GM18502 (cell line): ENCODE results near the gene TFDP3.

ENCODE experiments used
- ATAC-seq: cut with Tn5 transposase; IDR thresholded peaks from one replicate; pipeline ENCODE4 v1.9.1; 2021; ENCODE audit warnings: mild to moderate bottlenecking; ENCODE audit not compliant: unreplicated experiment, poor library complexity

Gene TFDP3

GRCh38 chrX:133188631-133189030 is 29.5 kb downstream of the TFDP3 start:
- ATAC-seq, result no peak

DNA sequence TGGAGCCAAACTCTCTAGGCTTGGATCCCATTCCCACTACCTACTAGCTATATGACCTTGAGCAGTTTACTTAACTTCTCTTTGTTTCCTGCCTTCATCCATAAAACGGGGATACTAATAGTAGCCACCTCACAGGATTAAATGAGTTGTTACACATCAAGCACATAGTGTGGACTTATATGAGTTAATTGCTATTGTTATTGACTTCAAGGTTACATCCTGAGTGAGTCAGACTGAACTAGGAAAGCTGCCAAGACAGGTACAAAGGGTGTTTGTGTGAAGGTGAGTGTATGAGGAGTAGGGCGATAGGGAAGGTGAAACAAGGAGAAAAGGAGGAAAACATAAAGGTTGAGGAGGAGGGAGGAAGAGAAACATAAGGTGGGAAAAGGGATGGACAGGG is 32.2 kb downstream of the TFDP3 start:
- no peak for ATAC-seq

DNA sequence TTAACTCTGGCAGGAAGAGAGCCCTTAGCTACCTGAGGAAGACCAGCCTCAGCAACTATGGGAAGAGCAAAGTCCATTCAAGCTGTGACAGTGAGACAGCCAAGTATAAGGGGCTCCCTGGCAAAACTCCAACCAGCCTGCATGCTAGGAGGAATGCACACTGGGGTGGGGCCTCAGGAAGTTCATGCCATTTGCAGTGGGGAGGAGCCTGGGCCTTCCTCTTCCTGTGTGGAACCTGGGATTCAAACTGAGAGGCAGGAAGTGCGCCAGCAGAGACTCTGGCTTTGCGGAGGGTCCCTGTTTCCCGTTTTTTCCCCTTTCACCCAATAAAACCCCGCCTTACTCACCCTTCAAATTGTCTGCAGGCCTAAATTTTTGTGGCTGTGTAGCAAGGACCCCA is 33.0 kb downstream of the TFDP3 start:
- no peak for ATAC-seq

DNA sequence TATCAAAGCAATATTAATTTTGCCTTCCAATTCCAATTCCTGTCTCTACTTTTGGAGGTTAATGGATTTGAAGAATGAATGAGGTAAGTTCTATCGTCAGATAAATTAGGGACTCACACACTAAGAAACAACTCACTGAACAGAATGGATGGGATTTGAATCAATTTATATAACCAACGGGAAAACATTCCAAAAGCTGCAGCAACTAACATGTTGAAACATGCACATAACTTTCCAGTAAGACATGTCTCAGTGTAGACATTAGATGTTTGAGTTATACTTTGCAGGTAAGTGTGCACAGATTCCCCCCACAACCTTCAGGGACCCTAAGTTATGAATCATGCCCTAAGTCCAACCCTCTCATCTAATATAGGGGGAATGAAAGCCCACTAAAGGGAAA is 34.3 kb downstream of the TFDP3 start:
- ATAC-seq, result no peak

- no peak for ATAC-seq
These were observed 38.7 kb downstream of the TFDP3 start for GRCh38 chrX:133179500-133179899.

DNA sequence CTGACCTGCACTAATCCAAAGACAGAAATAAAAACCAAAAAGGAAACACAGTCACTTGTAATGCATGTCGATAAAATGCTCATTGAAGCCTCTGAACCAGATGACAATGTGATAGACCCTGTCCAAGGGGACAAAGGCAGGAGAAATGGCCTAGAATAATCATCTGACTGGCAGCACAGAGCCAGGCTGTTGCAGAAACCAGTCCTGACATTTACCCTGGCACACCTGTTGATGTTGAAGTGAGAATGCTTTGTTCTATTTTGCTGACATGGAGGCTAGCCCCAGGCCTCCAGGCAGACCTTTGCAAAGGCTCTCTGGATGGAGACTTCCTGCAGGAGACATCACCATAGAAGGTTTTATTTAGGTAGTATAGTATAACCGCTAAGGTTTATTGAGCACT is 41.0 kb downstream of the TFDP3 start:
- ATAC-seq, result no peak

GRCh38 chrX:133175605-133176004 is 42.5 kb downstream of the TFDP3 start:
- no peak for ATAC-seq

DNA sequence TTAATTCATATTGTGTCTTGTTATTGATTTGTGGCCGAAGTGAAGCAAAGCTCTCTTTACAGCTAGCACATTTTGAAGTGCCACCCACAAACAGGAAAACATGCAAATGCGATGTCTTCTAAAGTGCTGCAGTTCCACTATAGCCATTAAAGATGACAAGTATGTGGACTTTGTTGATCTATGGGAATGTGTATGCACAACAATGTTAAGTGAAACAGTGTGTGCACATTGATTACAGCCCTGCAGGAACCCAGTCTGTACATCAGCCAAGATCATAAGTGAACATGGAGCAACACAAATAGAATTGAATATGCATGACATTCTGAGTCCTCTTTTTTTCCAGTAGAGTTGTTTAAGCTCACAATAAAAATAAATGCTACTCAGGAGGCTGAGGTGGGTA is 43.0 kb downstream of the TFDP3 start:
- no peak for ATAC-seq

DNA sequence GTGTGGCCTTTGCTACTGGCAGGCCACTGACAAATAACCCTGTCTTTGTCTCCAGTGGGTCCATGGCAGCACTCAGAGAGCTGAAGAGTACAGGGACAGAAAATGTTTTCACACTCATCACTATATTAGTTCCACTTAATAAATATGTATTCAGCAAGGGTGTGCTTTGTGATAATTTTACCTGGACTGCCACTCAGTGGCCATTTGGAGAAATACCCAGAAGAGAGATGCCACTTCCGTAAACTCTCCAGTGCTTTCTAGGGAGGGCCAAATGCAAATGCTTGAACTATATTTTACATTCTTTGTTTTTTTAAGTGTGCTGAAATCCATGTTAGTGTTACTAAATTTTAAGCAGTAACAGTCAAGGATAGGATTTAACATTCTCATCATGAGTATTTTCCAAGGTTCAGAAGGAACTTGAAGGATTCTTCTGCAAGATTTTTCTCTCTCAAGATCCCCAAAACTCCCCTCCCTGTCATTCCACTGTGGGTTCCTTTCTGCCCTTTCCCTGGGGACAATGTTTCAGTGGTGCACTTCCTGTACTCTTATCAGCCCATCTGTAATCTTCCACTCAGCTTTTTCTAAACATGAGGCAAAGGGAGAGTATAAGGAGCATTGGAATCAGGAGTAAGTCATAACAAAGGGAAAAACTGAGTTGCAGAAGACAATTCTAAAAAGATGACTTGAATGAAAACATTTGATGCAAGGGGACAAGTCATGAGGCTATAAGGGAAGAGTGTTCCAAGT is 46.0 kb downstream of the TFDP3 start:
- peak; percentile 75 for ATAC-seq
